HepG2 (cell line): ENCODE results near the gene ORC1. TPM values are rescaled to one million over a fixed set of nuclear protein-coding genes. Genes with fewer than 3 reads are reported as not detected.

ENCODE experiments used
- ATAC-seq: fragments of 200-7000 bp; cut with Tn5 transposase; 3 replicates; pipeline ENCODE4 v1.9.1; 2020; ENCODE audit warnings: mild to moderate bottlenecking, moderate library complexity
- BruUV-seq: library from RNA; stranded (reverse); fragments of 400-500 nt; replicated peaks from 2 replicates; lab custom pipeline; 2021; lab: Mats Ljungman, UMichigan
- CTCF ChIA-PET: fragments of 300-600 bp; formaldehyde crosslinking; extraction: SDS; loops from one replicate; lab custom pipeline; 2021; ENCODE audit warnings: low total read pairs, inconsistent platforms, low intra/inter-chr PET ratio; lab: Yijun Ruan, JAX
- POLR2A ChIA-PET: fragments of 350-600 bp; sonication (Branson Sonifier 250); formaldehyde crosslinking; loops from one replicate; lab custom pipeline; 2020; ENCODE audit warnings: antibody characterized with exemption, inconsistent platforms; lab: Yijun Ruan, JAX
- DNase-seq: peaks from one replicate; pipeline ENCODE4 v3.0.0-alpha.2; 2015; ENCODE audit warnings: low spot score
- FAIRE-seq: peaks from 3 replicates; lab custom pipeline; 2011; peaks lifted over from hg19 to GRCh38; lab: Jason Lieb, UNC
- H2AFZ ChIP-seq: one replicate; pipeline ENCODE4 v1.6.1; 2011; ENCODE audit warnings: low read length, inconsistent platforms
- H3K27ac ChIP-seq: fragments of 300-600 bp; 3 replicates; pipeline ENCODE4 v1.8.0; 2011; ENCODE audit warnings: mixed run types, mild to moderate bottlenecking, mixed read lengths, low read length, inconsistent platforms; ENCODE audit not compliant: insufficient read depth; ENCODE audit errors: extremely low read length
- H3K27me3 ChIP-seq, 2 experiments: fragments of 200-600 bp in 1 of 2; 2 replicates in 1 of 2; 3 replicates in 1 of 2; pipeline versions ENCODE4 v1.6.0 to v1.8.0; 2011; ENCODE audit warnings: low read length in 2 of 2, mild to moderate bottlenecking in 2 of 2, moderate library complexity in 2 of 2, inconsistent platforms in 1 of 2; ENCODE audit not compliant: insufficient read depth in 2 of 2, control insufficient read depth in 1 of 2
- H3K36me3 ChIP-seq, 2 experiments: fragments of 200-600 bp in 1 of 2; replicated peaks in 1 of 2; 2 replicates in 1 of 2; 3 replicates in 1 of 2; pipeline versions ENCODE4 v1.5.1 to v1.8.0; 2011; ENCODE audit warnings: low read length in 2 of 2, inconsistent platforms in 1 of 2; ENCODE audit not compliant: insufficient read depth in 2 of 2, control insufficient read depth in 1 of 2
- H3K4me1 ChIP-seq: 2 replicates; pipeline ENCODE4 v1.5.1; 2012; ENCODE audit warnings: low read length, inconsistent platforms; ENCODE audit not compliant: insufficient read depth
- H3K4me2 ChIP-seq: 2 replicates; pipeline ENCODE4 v1.6.0; 2011; ENCODE audit warnings: low read depth, low read length, inconsistent platforms
- H3K4me3 ChIP-seq, 3 experiments: fragments of 200-600 bp in 1 of 3; sonication (generic), shearing (Covaris generic) in 1 of 3; replicated peaks in 1 of 3; 2 replicates each; pipeline ENCODE4 v1.5.1; 2011 to 2016; ENCODE audit warnings: low read length in 3 of 3, inconsistent platforms in 2 of 3, low read depth in 2 of 3, mild to moderate bottlenecking in 2 of 3, control low read depth in 1 of 3, mixed read lengths in 1 of 3; ENCODE audit not compliant: insufficient read depth in 1 of 3
- H3K79me2 ChIP-seq: one replicate; pipeline ENCODE4 v1.6.1; 2011; ENCODE audit warnings: low read length, inconsistent platforms; ENCODE audit not compliant: insufficient read depth
- H3K9ac ChIP-seq: 2 replicates; pipeline ENCODE4 v1.6.0; 2011; ENCODE audit warnings: mild to moderate bottlenecking, low read depth, low read length, inconsistent platforms; ENCODE audit not compliant: insufficient read depth
- H3K9me3 ChIP-seq: 2 replicates; pipeline ENCODE4 v1.5.1; 2012; ENCODE audit warnings: mild to moderate bottlenecking, low read length
- H4K20me1 ChIP-seq: 2 replicates; pipeline ENCODE4 v1.6.0; 2011; ENCODE audit warnings: inconsistent platforms, mild to moderate bottlenecking, low read length, moderate library complexity; ENCODE audit not compliant: insufficient read depth
- AKAP8 ChIP-seq: sonication (generic); formaldehyde crosslinking; IDR thresholded peaks from 2 replicates; pipeline ENCODE4 v1.5.1; 2020; ENCODE audit warnings: mild to moderate bottlenecking, missing genetic modification reagents
- CHCHD3 ChIP-seq: sonication (generic); formaldehyde crosslinking; IDR thresholded peaks from 2 replicates; pipeline ENCODE4 v1.8.0; 2022; ENCODE audit warnings: mild to moderate bottlenecking, missing genetic modification reagents, moderate library complexity
- CREB1 ChIP-seq, 2 experiments: fragments of 450-650 bp in 1 of 2; IDR thresholded peaks; 2 replicates each; pipeline ENCODE4 v1.6.1; 2016 to 2017; ENCODE audit warnings: control low read depth in 1 of 2, mild to moderate bottlenecking in 1 of 2, missing compliant biosample characterization in 1 of 2, missing genetic modification characterization in 1 of 2
- ERF ChIP-seq: IDR thresholded peaks from 2 replicates; pipeline ENCODE4 v1.6.1; 2018; ENCODE audit warnings: missing biosample characterization, missing genetic modification reagents
- HOXA5 ChIP-seq: sonication (generic); formaldehyde crosslinking; IDR thresholded peaks from 2 replicates; pipeline ENCODE4 v1.4.0; 2020; ENCODE audit warnings: missing genetic modification reagents
- MZF1 ChIP-seq: sonication (generic); formaldehyde crosslinking; IDR thresholded peaks from 2 replicates; pipeline ENCODE4 v1.8.1; 2023; ENCODE audit warnings: mild to moderate bottlenecking, missing genetic modification reagents, borderline replicate concordance
- TOPORS ChIP-seq: sonication (generic); formaldehyde crosslinking; IDR thresholded peaks from 2 replicates; pipeline ENCODE4 v1.8.0; 2023; ENCODE audit warnings: mild to moderate bottlenecking, missing genetic modification reagents
- ZNF292 ChIP-seq: sonication (generic); formaldehyde crosslinking; IDR thresholded peaks from 2 replicates; pipeline ENCODE4 v1.8.1; 2022; ENCODE audit warnings: mild to moderate bottlenecking, low read depth, missing genetic modification reagents, borderline replicate concordance
- ZNF672 ChIP-seq: sonication (generic); formaldehyde crosslinking; IDR thresholded peaks from 2 replicates; pipeline ENCODE4 v1.8.1; 2022; ENCODE audit warnings: missing genetic modification reagents
- ZNF709 ChIP-seq: sonication (generic); formaldehyde crosslinking; IDR thresholded peaks from 2 replicates; pipeline ENCODE4 v1.5.0; 2020; ENCODE audit warnings: mild to moderate bottlenecking, missing genetic modification reagents
- WGBS: methylation state at CpG from one replicate; pipeline ENCODE4 v1.1.6; 2017; ENCODE audit warnings: low lambda C conversion rate; 5-methylcytosine and 5-hydroxymethylcytosine counted together
- in situ Hi-C: cut with HindIII; loops from 2 replicates; pipeline ENCODE4 v1.10.0; 2017; ENCODE audit warnings: low pct_unique_long_range_greater_than_20kb; ENCODE audit not compliant: extremely low pct_ligation_motif_present
- intact Hi-C: fragments of 100-400 bp; cut with micrococcal nuclease; formaldehyde crosslinking; loops from one replicate; pipeline ENCODE4 v1.10.0; 2022; ENCODE audit not compliant: unreplicated experiment
- polyA plus RNA-seq, 8 experiments: library from polyadenylated mRNA; depleted of rRNA in 3 of 8; stranded (reverse) in 7 of 8; unstranded in 1 of 8; fragments of >200 nt; fragmentation: Illumina TruSeq in 4 of 8; extraction: Trizol in 4 of 8; gene quantifications; 2 replicates each; pipeline versions ENCODE4 v1.2.1 to v1.2.3, GENCODE V29; 2011 to 2016; ENCODE audit warnings: low read depth in 4 of 8, missing spikeins in 1 of 8, mixed read lengths in 1 of 8; ENCODE audit not compliant: insufficient read depth in 1 of 8
- total RNA-seq, 5 experiments: library from RNA; depleted of rRNA; stranded (reverse); fragments of >200 nt; fragmentation: Illumina TruSeq; extraction: Trizol; gene quantifications; 2 replicates each; pipeline ENCODE4 v1.2.3, GENCODE V29; 2016; ENCODE audit warnings: low read depth in 1 of 5
- TF ChIP-seq, protein P1 (sequence below): fragments of 450-650 bp; IDR thresholded peaks from 2 replicates; pipeline ENCODE4 v1.6.1; 2017
- TF ChIP-seq, protein P2 (sequence below), 2 experiments: sonication (generic) in 1 of 2; formaldehyde crosslinking in 1 of 2; IDR thresholded peaks; 2 replicates each; pipeline versions ENCODE4 v1.4.0 to v1.6.1; 2018 to 2020; ENCODE audit warnings: missing genetic modification reagents in 2 of 2, borderline replicate concordance in 1 of 2, low read depth in 1 of 2, mild to moderate bottlenecking in 1 of 2, missing biosample characterization in 1 of 2
- TF ChIP-seq, protein P3 (sequence below): sonication (generic); formaldehyde crosslinking; IDR thresholded peaks from 2 replicates; pipeline ENCODE4 v1.4.0; 2020; ENCODE audit warnings: mild to moderate bottlenecking, low read depth, missing genetic modification reagents
- TF ChIP-seq, protein P4 (sequence below): sonication (generic); formaldehyde crosslinking; conservative IDR thresholded peaks from 2 replicates; pipeline ENCODE4 v1.8.1; 2023; ENCODE audit warnings: missing genetic modification reagents
- TF ChIP-seq, protein P5 (sequence below): sonication (generic); formaldehyde crosslinking; IDR thresholded peaks from 2 replicates; pipeline ENCODE4 v1.9.0; 2022; ENCODE audit warnings: low read depth, missing genetic modification reagents

Gene ORC1
- total and polyA plus RNA-seq, 2 of the 13 experiments (the other 11 are each of a cell fraction or from before 2014, with no cell fraction given): 7.0 to 23.5 TPM

DNA sequence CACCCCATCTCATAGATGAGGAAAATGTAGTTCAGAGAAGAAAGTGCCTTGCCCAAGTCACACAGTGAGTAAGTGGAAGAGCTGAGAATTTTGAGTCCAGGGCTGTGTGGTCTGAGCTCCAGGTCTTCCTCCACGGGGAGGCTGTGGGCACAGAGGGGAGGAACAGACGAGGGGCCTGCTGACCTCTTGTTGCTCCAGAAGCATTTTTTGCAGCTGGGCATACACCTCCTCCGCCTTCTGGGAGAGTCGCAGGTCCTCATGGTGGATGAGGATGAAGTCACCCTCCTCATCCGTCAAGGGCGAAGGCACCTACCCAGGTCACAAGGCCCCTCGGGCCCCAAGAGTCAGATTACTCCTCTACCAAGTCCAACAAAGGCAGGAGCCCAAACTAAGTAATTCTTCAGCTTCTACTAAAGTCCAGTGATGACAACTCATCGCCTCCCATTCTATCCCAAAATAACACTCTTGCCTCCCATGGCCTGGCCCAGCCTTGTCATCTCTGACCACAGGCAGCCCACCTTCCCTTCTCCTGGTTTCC is 47.3 kb downstream of the ORC1 start:
- 98% methylated on average over 8 of the region's 8 CpGs for WGBS
- no peak overlapping the region for H3K27ac ChIP-seq
- FAIRE-seq (no peak), ATAC-seq (no peak), DNase-seq (no peak)
- peaks cover 63 to 92% of the 10 kb centered on the region in 2 experiments for H3K36me3 ChIP-seq
- intact Hi-C loops: no loop called here
- no peaks in the 10 kb centered on the region for H3K27me3 ChIP-seq
- ChIA-PET POLR2A (no interaction called here), CTCF (no interaction called here)
- no peaks in the 10 kb centered on the region for H3K79me2 ChIP-seq
- H3K4me2 ChIP-seq: no peak overlapping the region
- no peaks in the 10 kb centered on the region for H3K4me1 ChIP-seq
- in situ Hi-C loops: no loop called here
- no peak overlapping the region for H2AFZ ChIP-seq
- H4K20me1 ChIP-seq: no peaks in the 10 kb centered on the region
- H3K4me3 ChIP-seq: no peak overlapping the region
- no peaks in the 10 kb centered on the region for H3K9me3 ChIP-seq
- H3K9ac ChIP-seq: no peak overlapping the region
- no TSS peak for BruUV-seq
- TF ChIP-seq AKAP8: no peak
- no peak for TF ChIP-seq ERF (CRISPR knock-in tag)
- TF ChIP-seq, protein P1, sequence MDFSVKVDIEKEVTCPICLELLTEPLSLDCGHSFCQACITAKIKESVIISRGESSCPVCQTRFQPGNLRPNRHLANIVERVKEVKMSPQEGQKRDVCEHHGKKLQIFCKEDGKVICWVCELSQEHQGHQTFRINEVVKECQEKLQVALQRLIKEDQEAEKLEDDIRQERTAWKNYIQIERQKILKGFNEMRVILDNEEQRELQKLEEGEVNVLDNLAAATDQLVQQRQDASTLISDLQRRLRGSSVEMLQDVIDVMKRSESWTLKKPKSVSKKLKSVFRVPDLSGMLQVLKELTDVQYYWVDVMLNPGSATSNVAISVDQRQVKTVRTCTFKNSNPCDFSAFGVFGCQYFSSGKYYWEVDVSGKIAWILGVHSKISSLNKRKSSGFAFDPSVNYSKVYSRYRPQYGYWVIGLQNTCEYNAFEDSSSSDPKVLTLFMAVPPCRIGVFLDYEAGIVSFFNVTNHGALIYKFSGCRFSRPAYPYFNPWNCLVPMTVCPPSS: no peak
- TF ChIP-seq, protein P2, sequence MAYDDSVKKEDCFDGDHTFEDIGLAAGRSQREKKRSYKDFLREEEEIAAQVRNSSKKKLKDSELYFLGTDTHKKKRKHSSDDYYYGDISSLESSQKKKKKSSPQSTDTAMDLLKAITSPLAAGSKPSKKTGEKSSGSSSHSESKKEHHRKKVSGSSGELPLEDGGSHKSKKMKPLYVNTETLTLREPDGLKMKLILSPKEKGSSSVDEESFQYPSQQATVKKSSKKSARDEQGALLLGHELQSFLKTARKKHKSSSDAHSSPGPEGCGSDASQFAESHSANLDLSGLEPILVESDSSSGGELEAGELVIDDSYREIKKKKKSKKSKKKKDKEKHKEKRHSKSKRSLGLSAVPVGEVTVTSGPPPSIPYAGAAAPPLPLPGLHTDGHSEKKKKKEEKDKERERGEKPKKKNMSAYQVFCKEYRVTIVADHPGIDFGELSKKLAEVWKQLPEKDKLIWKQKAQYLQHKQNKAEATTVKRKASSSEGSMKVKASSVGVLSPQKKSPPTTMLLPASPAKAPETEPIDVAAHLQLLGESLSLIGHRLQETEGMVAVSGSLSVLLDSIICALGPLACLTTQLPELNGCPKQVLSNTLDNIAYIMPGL (CRISPR knock-in tag; IDR thresholded peaks at IDR 0.05; ENCODE audit: borderline replicate concordance in 1 of 2, low read depth in 1 of 2): no peak
- TF ChIP-seq CREB1 (IDR thresholded peaks at IDR 0.05): no peak
- no peak for TF ChIP-seq CREB1 (CRISPR knock-in tag; IDR thresholded peaks at IDR 0.05)
- TF ChIP-seq ZNF672 (CRISPR knock-in tag): no peak
- TF ChIP-seq, protein P3, sequence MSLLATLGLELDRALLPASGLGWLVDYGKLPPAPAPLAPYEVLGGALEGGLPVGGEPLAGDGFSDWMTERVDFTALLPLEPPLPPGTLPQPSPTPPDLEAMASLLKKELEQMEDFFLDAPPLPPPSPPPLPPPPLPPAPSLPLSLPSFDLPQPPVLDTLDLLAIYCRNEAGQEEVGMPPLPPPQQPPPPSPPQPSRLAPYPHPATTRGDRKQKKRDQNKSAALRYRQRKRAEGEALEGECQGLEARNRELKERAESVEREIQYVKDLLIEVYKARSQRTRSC (CRISPR knock-in tag): no peak
- TF ChIP-seq, protein P4, sequence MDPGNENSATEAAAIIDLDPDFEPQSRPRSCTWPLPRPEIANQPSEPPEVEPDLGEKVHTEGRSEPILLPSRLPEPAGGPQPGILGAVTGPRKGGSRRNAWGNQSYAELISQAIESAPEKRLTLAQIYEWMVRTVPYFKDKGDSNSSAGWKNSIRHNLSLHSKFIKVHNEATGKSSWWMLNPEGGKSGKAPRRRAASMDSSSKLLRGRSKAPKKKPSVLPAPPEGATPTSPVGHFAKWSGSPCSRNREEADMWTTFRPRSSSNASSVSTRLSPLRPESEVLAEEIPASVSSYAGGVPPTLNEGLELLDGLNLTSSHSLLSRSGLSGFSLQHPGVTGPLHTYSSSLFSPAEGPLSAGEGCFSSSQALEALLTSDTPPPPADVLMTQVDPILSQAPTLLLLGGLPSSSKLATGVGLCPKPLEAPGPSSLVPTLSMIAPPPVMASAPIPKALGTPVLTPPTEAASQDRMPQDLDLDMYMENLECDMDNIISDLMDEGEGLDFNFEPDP (CRISPR knock-in tag): no peak
- TF ChIP-seq ZNF709 (CRISPR knock-in tag): no peak
- TF ChIP-seq MZF1 (CRISPR knock-in tag): no peak
- no peak for TF ChIP-seq CHCHD3
- TF ChIP-seq, protein P5, sequence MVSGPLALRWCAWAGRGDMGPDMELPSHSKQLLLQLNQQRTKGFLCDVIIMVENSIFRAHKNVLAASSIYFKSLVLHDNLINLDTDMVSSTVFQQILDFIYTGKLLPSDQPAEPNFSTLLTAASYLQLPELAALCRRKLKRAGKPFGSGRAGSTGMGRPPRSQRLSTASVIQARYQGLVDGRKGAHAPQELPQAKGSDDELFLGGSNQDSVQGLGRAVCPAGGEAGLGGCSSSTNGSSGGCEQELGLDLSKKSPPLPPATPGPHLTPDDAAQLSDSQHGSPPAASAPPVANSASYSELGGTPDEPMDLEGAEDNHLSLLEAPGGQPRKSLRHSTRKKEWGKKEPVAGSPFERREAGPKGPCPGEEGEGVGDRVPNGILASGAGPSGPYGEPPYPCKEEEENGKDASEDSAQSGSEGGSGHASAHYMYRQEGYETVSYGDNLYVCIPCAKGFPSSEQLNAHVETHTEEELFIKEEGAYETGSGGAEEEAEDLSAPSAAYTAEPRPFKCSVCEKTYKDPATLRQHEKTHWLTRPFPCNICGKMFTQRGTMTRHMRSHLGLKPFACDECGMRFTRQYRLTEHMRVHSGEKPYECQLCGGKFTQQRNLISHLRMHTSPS (CRISPR knock-in tag): no peak
- no peak for TF ChIP-seq TOPORS (CRISPR knock-in tag)
- TF ChIP-seq ZNF292 (CRISPR knock-in tag): no peak
- TF ChIP-seq HOXA5 (CRISPR knock-in tag): no peak
